GM11168 (cell line): Measurements from ENCODE around the gene CTBP2.

Experiments used
- in situ Hi-C: fragments of 300-500 bp; cut with MboI; formaldehyde crosslinking; loops from one replicate; pipeline ENCODE4 v1.12.0; 2022; ENCODE audit warnings: low sequenced_read_pairs; ENCODE audit not compliant: unreplicated experiment

Gene CTBP2

GRCh38 chr10:125016611-125017202 is 143.7 kb downstream of the CTBP2 start:
- in situ Hi-C loops, result loop anchor here (25.0 kb wide), 1 partner anchor 696 kb away; the partner anchor contains the start of gene EDRF1

- in situ Hi-C loops, result loop anchor here (25.0 kb wide), 1 partner anchor 696 kb away; the partner anchor contains the start of gene EDRF1
Measured at GRCh38 chr10:125016123-125016522, 144.2 kb downstream of the CTBP2 start.

- in situ Hi-C loops, result loop anchor here (25.0 kb wide), 1 partner anchor 697 kb away; the partner anchor contains the start of gene EDRF1
Measured at GRCh38 chr10:125015356-125015944, 144.9 kb downstream of the CTBP2 start.

DNA sequence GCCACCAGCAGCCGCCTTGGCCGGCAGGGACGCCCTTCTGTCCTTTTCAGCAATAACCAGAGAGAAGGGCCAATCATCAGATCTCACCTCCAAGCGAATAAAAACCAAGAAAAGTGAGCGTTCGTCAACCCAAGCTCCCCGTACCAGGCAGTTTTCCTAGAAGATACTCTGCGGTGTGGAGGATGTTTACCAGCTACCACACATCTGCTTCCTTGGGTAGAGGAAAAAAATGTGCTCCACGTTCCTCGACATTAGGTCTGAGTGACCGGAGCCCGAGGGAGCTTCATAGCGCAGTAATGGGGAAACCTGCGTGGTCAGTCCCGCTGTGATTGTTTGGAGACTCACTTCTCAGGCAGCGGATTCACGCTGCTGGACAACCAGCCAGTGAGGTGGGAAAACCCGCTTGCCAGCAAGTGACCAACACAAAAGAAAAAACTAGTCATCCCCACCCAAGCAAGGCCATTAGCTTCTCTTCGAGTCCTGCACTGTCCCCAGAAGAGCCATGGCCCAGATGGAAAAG is 145.5 kb downstream of the CTBP2 start:
- in situ Hi-C loops, result loop anchor here (25.0 kb wide), 1 partner anchor 697 kb away; the partner anchor contains the start of gene EDRF1

DNA sequence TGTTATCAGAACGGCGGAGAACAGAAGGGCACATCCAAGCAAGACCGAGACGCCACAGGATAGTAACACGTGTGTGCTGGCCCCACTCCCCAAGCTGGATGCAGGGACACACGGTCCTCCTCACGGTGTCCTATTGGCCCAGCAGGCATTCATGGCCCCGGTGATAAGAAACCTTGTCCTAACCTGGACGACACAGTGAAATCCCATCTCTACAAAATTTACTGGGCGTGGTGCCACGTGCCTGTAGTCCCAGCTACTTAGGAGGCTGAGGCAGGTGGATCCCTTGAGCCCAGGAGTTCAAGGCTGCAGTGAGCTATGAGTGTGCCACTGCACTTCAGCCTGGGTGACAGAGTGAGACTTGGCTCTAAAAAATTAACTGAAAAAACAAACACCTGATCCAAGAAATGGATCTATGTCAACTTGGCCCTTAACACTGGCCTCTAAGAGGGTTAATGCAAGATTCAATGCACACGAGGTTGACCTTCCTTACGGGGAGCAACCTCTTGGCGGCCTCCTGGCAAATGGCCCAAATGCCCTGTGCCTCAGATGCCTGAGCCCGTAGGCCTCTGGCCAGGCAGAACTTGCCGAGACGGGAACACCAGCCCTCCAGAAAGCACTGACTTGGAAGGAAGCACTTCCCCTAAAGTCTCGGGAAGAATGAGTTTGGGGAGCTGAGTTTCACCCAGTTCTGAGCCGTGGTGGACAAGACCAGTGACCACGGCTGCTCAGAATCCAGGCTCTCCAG is 146.1 kb downstream of the CTBP2 start:
- in situ Hi-C loops, result loop anchor here (25.0 kb wide), 1 partner anchor 698 kb away; the partner anchor contains the start of gene EDRF1

DNA sequence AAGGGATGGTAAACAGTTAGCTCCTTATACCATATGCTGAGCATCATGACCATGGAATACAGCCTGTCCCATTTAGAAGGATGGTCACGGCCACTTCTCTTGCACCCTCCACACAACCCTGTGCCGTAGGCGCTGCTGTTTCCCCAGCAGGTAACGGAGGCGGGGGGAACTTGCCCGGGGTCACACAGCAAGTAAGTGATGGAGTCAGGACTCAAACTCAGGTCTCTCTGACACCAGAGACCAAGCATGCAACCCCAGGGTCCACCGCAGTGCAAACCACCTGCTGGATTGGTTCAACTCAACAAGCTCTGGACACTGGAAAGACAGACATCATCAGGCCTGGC is 146.9 kb downstream of the CTBP2 start:
- in situ Hi-C loops, result loop anchor here (25.0 kb wide), 1 partner anchor 699 kb away; the partner anchor contains the start of gene EDRF1

GRCh38 chr10:125012851-125013528 is 147.4 kb downstream of the CTBP2 start:
- in situ Hi-C loops, result loop anchor here (25.0 kb wide), 1 partner anchor 699 kb away; the partner anchor contains the start of gene EDRF1

- in situ Hi-C loops, result loop anchor here (25.0 kb wide), 1 partner anchor 700 kb away; the partner anchor contains the start of gene EDRF1
Measured at GRCh38 chr10:125011926-125012705, 148.2 kb downstream of the CTBP2 start.

- in situ Hi-C loops, result loop anchor here (25.0 kb wide), 1 partner anchor 701 kb away; the partner anchor contains the start of gene EDRF1
Measured at GRCh38 chr10:125011171-125011925, 149.0 kb downstream of the CTBP2 start.

DNA sequence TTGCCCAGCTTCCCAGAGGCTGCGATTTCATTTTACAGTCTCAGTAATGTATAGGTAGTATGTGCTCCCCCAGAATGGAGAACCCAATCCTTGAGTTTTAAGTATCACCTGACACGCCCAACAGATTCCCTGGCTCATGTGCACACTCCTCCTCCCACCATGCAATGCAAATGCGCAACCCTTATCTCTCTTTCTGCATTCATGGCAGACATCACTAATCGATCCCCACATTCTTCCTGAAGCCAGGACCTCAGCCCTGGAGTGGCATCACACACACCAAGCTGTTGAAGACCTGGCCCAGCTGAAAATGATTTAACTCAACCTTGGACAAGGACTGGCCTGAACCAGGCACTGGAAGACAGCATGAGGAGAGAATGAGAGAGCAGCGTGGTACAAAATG is 150.0 kb downstream of the CTBP2 start:
- in situ Hi-C loops, result loop anchor here (25.0 kb wide), 1 partner anchor 702 kb away; the partner anchor contains the start of gene EDRF1

- in situ Hi-C loops, result loop anchor here (25.0 kb wide), 1 partner anchor 703 kb away; the partner anchor contains the start of gene EDRF1
Measured at GRCh38 chr10:125009661-125010161, 150.7 kb downstream of the CTBP2 start.

GRCh38 chr10:125008689-125009638 is 151.4 kb downstream of the CTBP2 start:
- in situ Hi-C loops, result loop anchor here (25.0 kb wide), 1 partner anchor 703 kb away; the partner anchor contains the start of gene EDRF1

DNA sequence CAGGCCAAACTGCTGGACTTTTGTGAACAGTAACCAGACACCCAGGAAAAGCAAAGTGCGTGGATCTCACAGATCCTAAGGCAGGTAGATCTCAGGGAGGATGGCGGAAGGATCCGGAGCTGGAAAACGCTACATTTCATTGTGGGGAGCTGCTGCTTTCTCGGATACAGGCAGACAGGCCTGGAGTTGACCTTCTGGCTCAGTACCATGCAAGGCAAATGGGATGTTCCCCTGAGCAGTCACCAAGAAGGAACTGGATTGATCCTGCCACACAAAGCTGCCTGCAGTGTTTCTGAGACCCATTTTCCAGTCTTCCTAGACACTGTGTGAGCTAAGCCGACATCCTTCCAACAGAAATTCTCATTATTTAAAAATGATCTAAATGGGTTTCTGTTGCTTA is 152.9 kb downstream of the CTBP2 start:
- in situ Hi-C loops, result loop anchor here (25.0 kb wide), 1 partner anchor 705 kb away; the partner anchor contains the start of gene EDRF1

DNA sequence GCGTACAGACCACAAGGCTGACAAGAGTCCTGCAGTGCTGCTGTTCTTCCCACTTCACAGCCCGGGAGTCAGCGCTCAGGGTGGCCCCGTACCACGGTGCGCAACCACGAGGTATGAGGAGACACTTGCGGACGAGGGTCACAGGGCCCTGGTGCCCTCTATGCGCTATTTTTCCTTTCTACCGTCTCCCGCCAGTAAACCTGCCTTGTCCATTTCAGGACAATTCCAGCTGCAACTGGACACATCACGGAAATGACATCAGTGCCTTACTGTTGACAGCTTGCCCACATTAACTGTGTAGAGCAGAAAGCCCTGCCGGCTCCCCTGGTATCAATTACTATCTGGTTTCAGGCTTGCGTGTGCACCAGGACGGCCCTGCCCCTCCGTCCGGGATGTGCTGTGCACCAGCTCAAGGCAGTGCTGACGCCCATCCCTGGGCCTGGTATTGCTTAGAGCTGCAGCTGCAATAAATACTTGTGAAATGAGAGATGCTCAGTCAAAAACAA is 153.4 kb downstream of the CTBP2 start:
- in situ Hi-C loops, result loop anchor here (25.0 kb wide), 1 partner anchor 705 kb away; the partner anchor contains the start of gene EDRF1

GRCh38 chr10:125006188-125006680 is 154.1 kb downstream of the CTBP2 start:
- in situ Hi-C loops, result loop anchor here (25.0 kb wide), 1 partner anchor 706 kb away; the partner anchor contains the start of gene EDRF1
